K562 (cell line): Measurements from ENCODE around the gene CPVL. TPM values are rescaled to one million over a fixed set of nuclear protein-coding genes. Genes with fewer than 3 reads are reported as not detected.

ENCODE experiments used
- ATAC-seq: fragments of 200-7000 bp; cut with Tn5 transposase; 3 replicates; pipeline ENCODE4 v1.9.1; 2020; ENCODE audit warnings: moderate library complexity
- BruUV-seq: library from RNA; stranded (reverse); fragments of 400-500 nt; replicated peaks from 2 replicates; lab custom pipeline; 2021; lab: Mats Ljungman, UMichigan
- CTCF ChIA-PET: fragments of 300-600 bp; formaldehyde crosslinking; extraction: SDS; loops from one replicate; lab custom pipeline; 2021; ENCODE audit warnings: low intra/inter-chr PET ratio; lab: Yijun Ruan, JAX
- POLR2A ChIA-PET: fragments of 300-600, 350-650 bp; sonication (Branson Sonifier 250); formaldehyde crosslinking; extraction: SDS; loops from one replicate; lab custom pipeline; 2021; ENCODE audit warnings: antibody characterized with exemption, inconsistent platforms; lab: Yijun Ruan, JAX
- DNase-seq, 4 experiments: peaks; one replicate each; pipeline versions ENCODE4 v3.0.0 to v3.0.0-alpha.2; 2011 to 2018; ENCODE audit warnings: low spot score in 3 of 4, mixed read lengths in 3 of 4; ENCODE audit errors: extremely low read depth in 1 of 4
- FAIRE-seq: peaks from 2 replicates; lab custom pipeline; 2011; peaks lifted over from hg19 to GRCh38; lab: Jason Lieb, UNC
- H2AFZ ChIP-seq: 2 replicates; pipeline ENCODE4 v1.6.0; 2011; ENCODE audit warnings: low read depth, low read length, control low read depth, inconsistent platforms
- H3K27ac ChIP-seq: fragments of 200-600 bp; 3 replicates; pipeline ENCODE4 v1.8.0; 2011; ENCODE audit warnings: low read depth, mild to moderate bottlenecking, control low read depth, inconsistent platforms, low read length, moderate library complexity, mixed read lengths; ENCODE audit errors: extremely low read depth
- H3K27me3 ChIP-seq, 2 experiments: fragments of 300-600 bp in 1 of 2; 2 replicates in 1 of 2; 3 replicates in 1 of 2; pipeline versions ENCODE4 v1.6.0 to v1.8.0; 2011; ENCODE audit warnings: inconsistent platforms in 2 of 2, low read length in 2 of 2, mild to moderate bottlenecking in 1 of 2, mixed read lengths in 1 of 2, moderate library complexity in 1 of 2; ENCODE audit not compliant: control insufficient read depth in 2 of 2, insufficient read depth in 2 of 2
- H3K36me3 ChIP-seq: fragments of 300-600 bp; 3 replicates; pipeline ENCODE4 v1.8.0; 2011; ENCODE audit warnings: mild to moderate bottlenecking, low read length, inconsistent platforms; ENCODE audit not compliant: control insufficient read depth, insufficient read depth
- H3K4me1 ChIP-seq, 2 experiments: fragments of 200-600 bp in 1 of 2; replicated peaks in 1 of 2; 2 replicates in 1 of 2; 3 replicates in 1 of 2; pipeline versions ENCODE4 v1.5.1 to v1.8.0; 2011; ENCODE audit warnings: inconsistent platforms in 2 of 2, low read length in 2 of 2, mild to moderate bottlenecking in 1 of 2, mixed read lengths in 1 of 2, moderate library complexity in 1 of 2; ENCODE audit not compliant: control insufficient read depth in 2 of 2, insufficient read depth in 2 of 2
- H3K4me2 ChIP-seq: 2 replicates; pipeline ENCODE4 v1.6.1; 2011; ENCODE audit warnings: low read length, control low read depth, inconsistent platforms, mixed read lengths; ENCODE audit not compliant: insufficient read depth
- H3K4me3 ChIP-seq: fragments of 200-600 bp; sonication (generic), shearing (Covaris generic); 2 replicates; pipeline ENCODE4 v1.5.1; 2016; ENCODE audit warnings: control low read depth, inconsistent platforms
- H3K79me2 ChIP-seq: fragments of 200-600 bp; 3 replicates; pipeline ENCODE4 v1.8.0; 2011; ENCODE audit warnings: low read length, inconsistent platforms; ENCODE audit not compliant: control insufficient read depth, insufficient read depth
- H3K9ac ChIP-seq, 2 experiments: 2 replicates each; pipeline versions ENCODE4 v1.6.0 to v1.6.1; 2011; ENCODE audit warnings: low read depth in 2 of 2, low read length in 2 of 2, control low read depth in 1 of 2, inconsistent platforms in 1 of 2, mild to moderate bottlenecking in 1 of 2, mixed read lengths in 1 of 2; ENCODE audit not compliant: insufficient read depth in 1 of 2
- H3K9me1 ChIP-seq: one replicate; pipeline ENCODE4 v1.6.0; 2011; ENCODE audit warnings: inconsistent platforms, mild to moderate bottlenecking, low read length, moderate library complexity; ENCODE audit not compliant: control insufficient read depth, insufficient read depth
- H3K9me3 ChIP-seq: replicated peaks from 2 replicates; pipeline ENCODE4 v1.5.1; 2011; ENCODE audit warnings: low read depth, low read length, inconsistent platforms; ENCODE audit not compliant: control insufficient read depth, insufficient read depth
- H4K20me1 ChIP-seq: replicated peaks from 2 replicates; pipeline ENCODE4 v1.6.1; 2011; ENCODE audit warnings: low read length, inconsistent platforms, mixed read lengths; ENCODE audit not compliant: control insufficient read depth, insufficient read depth
- CREM ChIP-seq: IDR thresholded peaks from 2 replicates; pipeline ENCODE4 v1.6.1; 2014; ENCODE audit warnings: antibody characterized with exemption, low read depth
- DIDO1 ChIP-seq: fragments of 450-650 bp; IDR thresholded peaks from 2 replicates; pipeline ENCODE4 v1.6.1; 2016; ENCODE audit warnings: low read depth, missing biosample characterization, missing genetic modification characterization
- EGR1 ChIP-seq: fragments of 450-650 bp; conservative IDR thresholded peaks from 2 replicates; pipeline ENCODE4 v1.6.1; 2017; ENCODE audit warnings: mild to moderate bottlenecking
- LARP7 ChIP-seq: fragments of 450-650 bp; IDR thresholded peaks from 2 replicates; pipeline ENCODE4 v1.6.1; 2016
- MEF2D ChIP-seq: conservative IDR thresholded peaks from 2 replicates; pipeline ENCODE4 v1.6.1; 2016; ENCODE audit warnings: low read depth, missing genetic modification characterization, missing compliant biosample characterization
- MYNN ChIP-seq, 2 experiments: sonication (generic); formaldehyde crosslinking in 1 of 2; IDR thresholded peaks; 2 replicates each; pipeline versions ENCODE4 v1.5.0 to v1.6.1; 2016 to 2020; ENCODE audit warnings: antibody characterized with exemption in 1 of 2, missing genetic modification reagents in 1 of 2
- NFRKB ChIP-seq: fragments of 450-650 bp; IDR thresholded peaks from 2 replicates; pipeline ENCODE4 v1.6.1; 2016; ENCODE audit warnings: low read depth
- RBM17 ChIP-seq: fragments of 200-400 bp; formaldehyde crosslinking; IDR thresholded peaks from 2 replicates; pipeline ENCODE4 v1.6.1; 2017; ENCODE audit warnings: low read depth, mild to moderate bottlenecking, low read length, borderline replicate concordance
- SMC3 ChIP-seq: conservative IDR thresholded peaks from 2 replicates; pipeline ENCODE4 v1.6.1; 2011; ENCODE audit warnings: low read depth, low read length, improper control_type of control experiment; ENCODE audit not compliant: insufficient read depth
- SREBF1 ChIP-seq: fragments of 150-350 bp; IDR thresholded peaks from 2 replicates; pipeline ENCODE4 v1.6.1; 2014; ENCODE audit warnings: antibody characterized with exemption, low read depth, low read length, borderline replicate concordance
- SREBF2 ChIP-seq: sonication (generic); formaldehyde crosslinking; IDR thresholded peaks from 2 replicates; pipeline ENCODE4 v1.4.0; 2020; ENCODE audit warnings: mild to moderate bottlenecking, missing genetic modification reagents
- SRSF1 ChIP-seq: fragments of 200-400 bp; formaldehyde crosslinking; IDR thresholded peaks from 2 replicates; pipeline ENCODE4 v1.6.1; 2017; ENCODE audit warnings: mild to moderate bottlenecking, low read depth, low read length, moderate library complexity
- TEAD1 ChIP-seq, 2 experiments: fragments of 450-650 bp in 1 of 2; sonication (generic) in 1 of 2; formaldehyde crosslinking; IDR thresholded peaks; 2 replicates each; pipeline versions ENCODE4 v1.4.0 to v1.8.0; 2020 to 2022; ENCODE audit warnings: mild to moderate bottlenecking in 2 of 2, missing genetic modification reagents in 1 of 2
- ZBTB1 ChIP-seq: sonication (generic); formaldehyde crosslinking; IDR thresholded peaks from 2 replicates; pipeline ENCODE4 v1.8.1; 2023; ENCODE audit warnings: missing genetic modification reagents, low read depth, mild to moderate bottlenecking, borderline replicate concordance
- ZFP36 ChIP-seq: fragments of 150-350 bp; IDR thresholded peaks from 2 replicates; pipeline ENCODE4 v1.6.1; 2018; ENCODE audit warnings: low read length, low read depth; ENCODE audit not compliant: partially characterized antibody
- ZNF785 ChIP-seq: fragments of 250-450 bp; sonication (Bioruptor Pico); IDR thresholded peaks from 2 replicates; pipeline ENCODE4 v1.4.0; 2020; ENCODE audit warnings: mild to moderate bottlenecking
- WGBS: fragments of 100-300 bp; shearing (Covaris generic); methylation state at CpG from one replicate; pipeline ENCODE4 v1.1.6; 2016; ENCODE audit warnings: low coverage, mixed read lengths; ENCODE audit not compliant: insufficient coverage; ENCODE audit errors: missing lambda C conversion rate; 5-methylcytosine and 5-hydroxymethylcytosine counted together
- in situ Hi-C: fragments of 300-500 bp; cut with MboI; formaldehyde crosslinking; loops from 4 replicates; pipeline ENCODE4 v1.15.0; 2018; ENCODE audit warnings: inconsistent platforms, mixed read lengths
- intact Hi-C: fragments of 100-400 bp; cut with micrococcal nuclease; formaldehyde crosslinking; loops from 2 replicates; pipeline ENCODE4 v1.14.2; 2022
- polyA plus RNA-seq, 8 experiments: library from polyadenylated mRNA; depleted of rRNA in 4 of 8; stranded (reverse) in 5 of 8; unstranded in 3 of 8; fragments of >200 nt; fragmentation: Nextera tagmentation in 2 of 8; fragmentation: Illumina TruSeq in 1 of 8; extraction: Ambion mirVana in 2 of 8; extraction: Trizol in 1 of 8; gene quantifications; 2 replicates each; pipeline versions ENCODE4 v1.2.1 to v1.2.3, GENCODE V29; 2011 to 2014; ENCODE audit warnings: inconsistent platforms in 1 of 8, missing spikeins in 1 of 8
- total RNA-seq, 7 experiments: library from RNA; depleted of rRNA in 6 of 7; stranded (reverse); fragments of >200 nt in 6 of 7; fragmentation: Illumina TruSeq in 2 of 7; extraction: Trizol in 2 of 7; gene quantifications; 2 replicates each; pipeline versions ENCODE4 v1.2.1 to v1.2.3, GENCODE V29; 2011 to 2021; ENCODE audit warnings: low replicate concordance in 1 of 7
- TF ChIP-seq, protein P1 (sequence below): fragments of 450-650 bp; IDR thresholded peaks from 2 replicates; pipeline ENCODE4 v1.6.1; 2016; ENCODE audit warnings: missing biosample characterization, missing genetic modification characterization

CPVL gene
- total and polyA plus RNA-seq, 9 of the 15 experiments (the other 6 are each of a cell fraction or from before 2014, with no cell fraction given): 0.89 to 2.4 (median 1.5) TPM

DNA sequence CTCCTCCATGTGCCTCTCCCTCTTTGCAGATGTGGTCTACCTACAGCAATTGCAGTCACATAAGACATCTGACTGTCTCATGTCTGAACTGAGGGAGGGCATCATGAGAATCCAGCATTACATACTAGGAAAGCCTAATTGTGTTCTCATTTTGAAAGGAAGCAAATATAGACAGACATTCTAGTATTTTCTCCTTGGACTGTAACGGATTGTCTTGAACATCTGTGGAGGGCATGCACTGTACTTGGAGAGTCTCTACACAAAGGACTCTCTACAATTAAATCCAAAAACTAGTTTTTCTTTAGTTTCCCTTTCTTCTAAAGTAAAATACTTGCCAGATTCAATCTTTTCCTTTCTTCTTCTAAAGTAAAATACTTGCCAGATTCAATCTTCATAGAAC is 153.5 kb downstream of the CPVL start:
- Histone ChIP-seq H3K9me1 (no peaks in the 10 kb centered on the region), H3K27me3 (no peaks in the 10 kb centered on the region), H3K36me3 (no peaks in the 10 kb centered on the region), H3K9ac (no peak overlapping the region), H3K9me3 (no peaks in the 10 kb centered on the region), H3K27ac (no peak overlapping the region), H3K4me1 (no peaks in the 10 kb centered on the region), H3K4me3 (no peak overlapping the region), H4K20me1 (no peaks in the 10 kb centered on the region), H3K4me2 (no peak overlapping the region), H3K79me2 (no peaks in the 10 kb centered on the region), H2AFZ (no peak overlapping the region)
- TF ChIP-seq LARP7 (no peak), SREBF1 (no peak), TEAD1 (CRISPR knock-in tag; IDR thresholded peaks at IDR 0.05) (no peak)
- FAIRE-seq: no peak
- no peak for DNase-seq
- CTCF ChIA-PET: no interaction called here
- whole genome bisulfite sequencing: 0% methylated on average over 1 of the region's 1 CpG
- ATAC-seq: no peak
- POLR2A ChIA-PET: no interaction called here
- in situ Hi-C loops (no loop called here), intact Hi-C loops (no loop called here)
- no TSS peak for BruUV-seq

GRCh38 chr7:28990200-28990960 is 156.0 kb downstream of the CPVL start:
- H3K4me2 ChIP-seq: no peak overlapping the region
- H3K4me1 ChIP-seq: no peaks in the 10 kb centered on the region
- H3K27me3 ChIP-seq: no peaks in the 10 kb centered on the region
- no peaks in the 10 kb centered on the region for H4K20me1 ChIP-seq
- intact Hi-C loops: no loop called here
- no peaks in the 10 kb centered on the region for H3K9me1 ChIP-seq
- 5% methylated on average over 11 of the region's 11 CpGs for WGBS
- DNase-seq (no peak), FAIRE-seq (no peak), ATAC-seq (no peak)
- no TSS peak for BruUV-seq
- CTCF ChIA-PET: no interaction called here
- no peak overlapping the region for H2AFZ ChIP-seq
- H3K4me3 ChIP-seq: no peak overlapping the region
- no peaks in the 10 kb centered on the region for H3K79me2 ChIP-seq
- no peaks in the 10 kb centered on the region for H3K9me3 ChIP-seq
- no peaks in the 10 kb centered on the region for H3K36me3 ChIP-seq
- H3K9ac ChIP-seq: no peak overlapping the region
- H3K27ac ChIP-seq: no peak overlapping the region
- POLR2A ChIA-PET: no interaction called here
- in situ Hi-C loops: no loop called here
- TF ChIP-seq ZBTB1 (no peak), DIDO1 (tag) (no peak), ZFP36 (no peak), SMC3 (no peak), SREBF2 (no peak), EGR1 (no peak), SRSF1 (no peak), ZNF785 (CRISPR knock-in tag) (no peak), CREM (no peak), RBM17 (no peak), MEF2D (tag) (no peak), NFRKB (no peak), MYNN (IDR thresholded peaks at IDR 0.05) (no peak), MYNN (CRISPR knock-in tag; IDR thresholded peaks at IDR 0.05) (no peak)
- TF ChIP-seq, protein P1, sequence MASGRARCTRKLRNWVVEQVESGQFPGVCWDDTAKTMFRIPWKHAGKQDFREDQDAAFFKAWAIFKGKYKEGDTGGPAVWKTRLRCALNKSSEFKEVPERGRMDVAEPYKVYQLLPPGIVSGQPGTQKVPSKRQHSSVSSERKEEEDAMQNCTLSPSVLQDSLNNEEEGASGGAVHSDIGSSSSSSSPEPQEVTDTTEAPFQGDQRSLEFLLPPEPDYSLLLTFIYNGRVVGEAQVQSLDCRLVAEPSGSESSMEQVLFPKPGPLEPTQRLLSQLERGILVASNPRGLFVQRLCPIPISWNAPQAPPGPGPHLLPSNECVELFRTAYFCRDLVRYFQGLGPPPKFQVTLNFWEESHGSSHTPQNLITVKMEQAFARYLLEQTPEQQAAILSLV (tag): no peak
